Measurements from ENCODE around the gene DNMT3A.

GRCh38 chr2:25281522-25281921, 60.2 kb downstream of the DNMT3A start:
- TF ChIP-seq CTCF (IDR thresholded peaks at IDR 0.05) (no peak), POLR2A (IDR thresholded peaks at IDR 0.05) (no peak)
